Measurements from ENCODE around the gene IL1RAPL1.

- TF ChIP-seq CTCF (IDR thresholded peaks at IDR 0.05) (no peak), POLR2AphosphoS5 (IDR thresholded peaks at IDR 0.05) (no peak)
Measured at GRCh38 chrX:29561417-29561816, 974.2 kb downstream of the IL1RAPL1 start.

Measured in esophagus muscularis mucosa (tissue), 3 donors.